Activated gamma-delta T cell treated with anti-CD3 and anti-CD28 coated beads, Interleukin-2, amount 50 U/mL, for 16 hours (primary cell): Measurements from ENCODE around the gene GMDS.

Experiments used
- DNase-seq: peaks from one replicate; pipeline ENCODE4 v3.0.0-alpha.2; 2020; ENCODE audit warnings: low read depth

The GMDS gene

GRCh38 chr6:1832844-1833787, 412.3 kb downstream of the GMDS start:
- no peak for DNase-seq

- DNase-seq: no peak
Measured at GRCh38 chr6:1832358-1832757, 413.0 kb downstream of the GMDS start.

DNA sequence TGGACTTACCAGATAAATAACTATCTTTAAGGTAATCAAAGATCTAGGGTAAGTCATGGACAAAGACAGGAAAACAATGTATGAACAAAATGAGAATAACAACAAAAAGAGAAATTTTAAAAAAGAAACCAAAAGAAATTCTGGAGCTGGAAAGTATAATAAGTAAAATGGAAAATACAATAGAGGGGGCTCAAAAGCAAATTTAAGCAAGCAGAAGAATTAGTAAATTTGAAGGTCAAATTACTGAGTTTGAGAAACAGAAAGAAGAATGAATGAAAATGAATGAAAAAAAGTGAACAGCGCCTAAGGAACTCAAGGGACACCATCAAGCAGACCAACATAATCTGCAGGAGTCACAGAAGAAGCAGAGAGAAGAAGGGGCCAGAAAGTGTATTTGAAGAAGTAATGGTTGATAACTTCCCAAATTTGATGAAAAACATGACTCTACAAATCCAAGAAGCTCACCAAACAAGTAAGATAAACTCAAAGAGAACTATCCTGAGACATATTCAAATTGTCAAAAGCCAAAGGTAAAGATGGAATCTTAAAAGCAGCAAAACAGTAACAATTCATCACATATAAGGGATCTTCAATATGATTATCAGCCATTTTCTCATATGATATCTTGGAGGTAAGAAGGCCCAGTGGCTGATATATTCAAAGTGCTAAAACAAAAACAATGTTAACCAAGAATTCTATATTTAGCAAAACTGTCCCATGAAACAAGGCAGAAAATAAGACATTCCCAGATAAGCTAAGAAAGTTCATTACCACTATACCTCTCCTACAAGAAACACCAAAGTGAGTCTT, 417.2 kb downstream of the GMDS start:
- no peak for DNase-seq

- DNase-seq: no peak
Measured at GRCh38 chr6:1825926-1826325, 419.5 kb downstream of the GMDS start.

GRCh38 chr6:1825277-1825676, 420.1 kb downstream of the GMDS start:
- no peak for DNase-seq

GRCh38 chr6:1821513-1822183, 423.8 kb downstream of the GMDS start:
- DNase-seq: no peak

DNA sequence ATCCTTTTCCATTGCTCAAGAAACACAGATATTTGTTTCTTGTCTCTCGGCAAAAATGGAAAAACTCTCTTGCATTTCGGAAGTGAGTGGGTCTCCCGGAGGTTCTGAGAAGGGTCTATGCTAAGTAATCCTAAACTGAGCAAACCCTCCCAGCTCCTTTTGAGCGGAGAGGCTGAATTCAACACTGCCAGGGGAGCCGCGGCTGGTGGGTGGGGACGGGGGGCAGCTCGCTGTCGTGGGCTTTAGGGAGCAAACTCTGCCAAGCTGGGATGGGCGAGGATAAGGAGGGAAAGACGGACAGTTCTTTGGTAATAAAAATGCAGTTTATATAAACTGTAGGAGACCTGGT, 424.3 kb downstream of the GMDS start:
- DNase-seq: no peak

- DNase-seq: no peak
Measured at GRCh38 chr6:1820714-1821113, 424.7 kb downstream of the GMDS start.

DNA sequence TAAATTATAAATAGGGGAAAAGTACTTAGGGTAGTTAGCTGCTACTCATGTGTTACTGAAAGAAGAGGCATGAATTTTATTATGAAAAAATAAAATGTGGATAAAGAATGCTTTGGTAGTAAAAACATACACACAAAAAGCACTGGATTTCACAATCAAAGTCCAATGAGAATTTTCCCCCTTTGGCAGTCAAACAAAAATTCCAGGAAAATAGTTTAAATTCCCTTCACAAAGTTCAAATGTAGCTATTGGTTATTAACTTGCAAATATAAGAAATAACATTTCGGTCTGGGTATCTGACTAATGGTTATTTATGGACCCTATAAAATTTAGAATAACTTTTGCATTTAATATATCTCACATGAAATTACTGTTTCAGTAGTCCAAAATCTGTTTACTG, 425.2 kb downstream of the GMDS start:
- DNase-seq: no peak

DNA sequence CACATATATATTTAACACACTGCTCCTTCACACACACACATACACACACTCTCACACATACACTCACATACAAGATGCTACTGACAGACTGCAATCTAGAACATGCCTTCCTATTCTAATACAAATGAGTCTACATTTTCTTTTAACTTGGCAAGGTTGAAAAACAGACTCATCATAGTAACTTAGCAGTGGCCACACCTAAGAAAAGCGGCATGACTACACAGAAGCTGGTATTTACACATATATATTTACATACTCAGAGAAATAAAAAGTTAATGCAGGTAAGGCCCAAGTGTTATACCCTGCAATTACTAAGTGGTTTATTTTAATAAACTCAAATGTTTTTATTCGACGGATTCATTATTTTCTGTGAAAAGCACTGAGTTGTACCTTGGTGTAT, 426.4 kb downstream of the GMDS start:
- no peak for DNase-seq

- DNase-seq: no peak
Measured at GRCh38 chr6:1817033-1817761, 428.2 kb downstream of the GMDS start.

- DNase-seq: no peak
Measured at GRCh38 chr6:1815827-1816452, 429.5 kb downstream of the GMDS start.

DNA sequence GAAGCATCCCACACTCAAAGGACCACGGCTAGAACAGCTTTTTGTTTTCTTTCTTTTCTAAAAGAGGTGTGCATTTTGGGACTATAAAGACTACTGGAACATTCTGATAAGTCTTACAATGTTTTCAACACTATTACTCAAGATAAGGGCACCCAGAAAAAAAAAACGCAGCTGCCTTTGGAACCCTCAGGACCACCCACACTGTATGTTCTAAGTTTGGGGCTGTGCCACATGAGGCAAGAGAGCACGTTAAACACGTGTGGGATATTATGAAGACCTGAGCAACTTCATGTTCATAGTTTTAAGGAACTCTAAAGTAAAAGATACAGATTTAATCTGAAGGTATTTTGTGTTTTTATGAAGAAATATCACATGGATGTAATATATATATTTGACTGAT, 431.1 kb downstream of the GMDS start:
- DNase-seq: no peak

DNA sequence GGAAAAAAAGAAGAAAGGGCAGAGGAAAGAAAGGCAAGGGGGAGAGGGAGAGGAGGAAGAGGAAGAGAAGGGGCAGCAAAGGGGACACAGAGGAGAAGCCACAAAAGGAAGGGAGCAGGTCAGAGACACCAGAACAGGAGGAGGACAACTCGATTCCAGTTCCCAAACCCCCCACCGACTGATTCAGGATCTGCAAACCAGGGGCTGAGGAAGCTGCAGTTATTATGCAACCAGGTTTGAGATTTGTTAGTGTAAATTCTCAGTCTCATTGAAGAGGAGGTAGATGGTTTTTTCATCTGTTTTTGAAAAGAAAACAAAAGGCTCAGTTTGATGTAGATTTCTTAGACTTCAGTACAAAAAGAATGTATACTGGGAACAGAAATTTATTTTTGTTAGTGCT, 432.9 kb downstream of the GMDS start:
- DNase-seq: no peak

- DNase-seq: no peak
Measured at GRCh38 chr6:1812034-1812433, 433.4 kb downstream of the GMDS start.

DNA sequence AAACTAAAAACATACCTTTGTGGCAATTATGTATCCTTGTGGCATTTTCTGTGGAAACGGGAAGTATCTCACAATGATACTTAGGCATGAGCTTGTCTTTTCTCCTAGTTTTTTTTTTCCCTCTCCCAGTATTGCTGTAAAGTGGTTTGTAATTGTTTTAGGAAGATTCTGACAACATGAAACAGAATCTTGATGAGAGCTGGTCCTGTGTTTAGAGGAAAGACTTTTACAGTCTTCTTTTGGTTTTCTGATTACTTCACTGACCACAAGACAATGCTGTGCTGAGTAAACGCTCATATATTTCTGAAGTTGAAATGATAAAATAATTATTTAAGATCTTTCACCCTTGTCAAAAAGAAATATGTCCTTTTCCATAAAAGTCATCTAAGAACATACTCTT, 434.5 kb downstream of the GMDS start:
- DNase-seq: no peak

DNA sequence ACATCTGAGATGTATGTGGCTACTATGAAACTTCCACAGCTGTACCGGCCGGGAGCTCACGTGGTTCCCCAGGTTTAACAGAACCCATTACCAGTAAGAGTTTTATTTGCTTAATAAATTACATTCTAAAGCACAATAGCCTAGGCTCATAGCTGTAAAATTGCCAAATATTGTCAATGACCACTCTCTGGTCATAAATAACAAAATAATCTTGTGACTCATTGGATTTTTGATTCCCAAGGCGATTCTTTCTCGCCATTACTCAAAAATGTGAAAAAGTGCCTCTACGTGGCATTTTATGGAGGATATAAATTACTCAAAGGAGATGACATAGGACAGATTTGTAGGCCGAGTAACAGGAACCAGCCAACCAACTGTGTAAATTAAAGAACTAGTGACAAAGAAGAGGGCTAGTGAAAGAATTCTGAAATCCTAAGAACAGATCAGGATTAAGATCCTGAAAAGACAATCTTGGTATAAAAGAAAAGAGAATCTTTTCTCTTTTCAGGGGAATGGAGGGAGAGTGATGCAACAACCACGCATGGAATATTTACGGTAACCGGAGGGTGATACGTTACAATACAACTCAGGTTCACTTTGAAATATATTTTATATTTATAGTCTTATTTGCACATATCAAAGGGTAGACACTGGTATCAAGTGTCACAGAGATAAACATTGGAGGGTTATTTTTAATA, 436.0 kb downstream of the GMDS start:
- DNase-seq: no peak

GRCh38 chr6:1806935-1807334, 438.5 kb downstream of the GMDS start:
- no peak for DNase-seq

GRCh38 chr6:1802491-1803395, 442.7 kb downstream of the GMDS start:
- no peak for DNase-seq

DNA sequence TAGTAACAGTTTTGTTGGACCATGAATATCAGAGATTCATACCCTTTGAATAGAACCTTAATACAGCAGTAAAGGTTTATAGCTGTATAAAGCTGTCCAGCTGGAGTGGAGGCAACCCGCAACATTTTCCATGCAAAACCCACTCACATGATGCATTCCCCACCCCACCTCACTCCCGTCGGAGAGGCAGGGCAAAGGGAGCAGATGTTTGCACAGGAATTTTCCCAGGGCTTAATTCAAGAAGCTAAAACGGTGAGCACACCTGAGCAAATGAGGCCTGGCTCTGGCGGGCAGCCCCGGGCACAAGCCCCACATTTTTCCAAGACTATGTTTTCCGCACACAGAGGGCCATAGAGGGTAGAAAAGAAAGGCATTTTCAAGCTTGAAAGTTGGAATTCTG, 444.0 kb downstream of the GMDS start:
- no peak for DNase-seq
